ENCODE data around the gene RANBP6. TPM values are rescaled to one million over a fixed set of nuclear protein-coding genes. Genes with fewer than 3 reads are reported as not detected.
A peak's percentile ranks its signal among the peaks of the same experiment; 100 is the strongest.

RANBP6 gene
- total RNA-seq, 1 experiment from 2014 or later, result 14.1 TPM

DNA sequence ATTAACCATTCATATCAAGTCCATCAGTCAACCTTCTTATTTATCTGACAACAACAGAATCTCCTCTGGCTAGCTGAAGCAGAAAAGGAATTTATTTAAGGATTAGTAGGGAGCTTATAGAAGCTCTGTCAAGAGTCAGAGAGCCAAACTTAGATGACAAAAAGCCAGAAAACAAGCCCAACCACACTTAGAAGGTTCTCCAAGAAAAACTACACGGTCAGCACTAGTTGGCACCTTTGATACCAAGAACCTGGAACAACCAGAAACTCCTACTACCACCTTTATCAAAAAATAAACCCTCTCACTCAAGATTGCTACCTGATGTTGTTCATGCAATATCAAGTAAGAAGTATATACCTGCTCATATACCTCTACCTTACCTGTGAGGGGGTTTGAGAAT, 36.9 kb downstream of the RANBP6 start:
- BruUV-seq (replicated peaks), result no TSS peak
- H3K9me2 ChIP-seq (replicated peaks; ENCODE audit: low read length), result no peaks in the 10 kb centered on the region
- no peak overlapping the region for H2AFZ ChIP-seq (ENCODE audit: low read length)
- no peaks in the 10 kb centered on the region for H3F3A ChIP-seq (ENCODE audit: low read length, unreplicated experiment)
- H3K4me1 ChIP-seq (ENCODE audit: insufficient read depth, low read length), result no peaks in the 10 kb centered on the region; the same call in 1 of the 2 replicates
- intact Hi-C loops (cut with micrococcal nuclease), result no loop called here
- no peak overlapping the region for H3K4me3 ChIP-seq (ENCODE audit: low read length)
- no peak overlapping the region for H3K9ac ChIP-seq (ENCODE audit: low read length)
- no peaks in the 10 kb centered on the region for H3K27me3 ChIP-seq (ENCODE audit: low read length)
- no peak overlapping the region for H3K27ac ChIP-seq (ENCODE audit: low read length)
- POLR2A ChIA-PET (ENCODE audit: unreplicated experiment), result no interaction called here
- H3K9me3 ChIP-seq (ENCODE audit: low read length), result no peaks in the 10 kb centered on the region
- no peaks in the 10 kb centered on the region for H3K79me2 ChIP-seq (ENCODE audit: low read length)
- CTCF ChIA-PET, result no interaction called here
- no peaks in the 10 kb centered on the region for H3K36me3 ChIP-seq (ENCODE audit: low read depth, low read length)
- DNase-seq (no peak), ATAC-seq (no peak)
- no peak overlapping the region for H3K4me2 ChIP-seq (ENCODE audit: low read length)
- TF ChIP-seq, protein P1, sequence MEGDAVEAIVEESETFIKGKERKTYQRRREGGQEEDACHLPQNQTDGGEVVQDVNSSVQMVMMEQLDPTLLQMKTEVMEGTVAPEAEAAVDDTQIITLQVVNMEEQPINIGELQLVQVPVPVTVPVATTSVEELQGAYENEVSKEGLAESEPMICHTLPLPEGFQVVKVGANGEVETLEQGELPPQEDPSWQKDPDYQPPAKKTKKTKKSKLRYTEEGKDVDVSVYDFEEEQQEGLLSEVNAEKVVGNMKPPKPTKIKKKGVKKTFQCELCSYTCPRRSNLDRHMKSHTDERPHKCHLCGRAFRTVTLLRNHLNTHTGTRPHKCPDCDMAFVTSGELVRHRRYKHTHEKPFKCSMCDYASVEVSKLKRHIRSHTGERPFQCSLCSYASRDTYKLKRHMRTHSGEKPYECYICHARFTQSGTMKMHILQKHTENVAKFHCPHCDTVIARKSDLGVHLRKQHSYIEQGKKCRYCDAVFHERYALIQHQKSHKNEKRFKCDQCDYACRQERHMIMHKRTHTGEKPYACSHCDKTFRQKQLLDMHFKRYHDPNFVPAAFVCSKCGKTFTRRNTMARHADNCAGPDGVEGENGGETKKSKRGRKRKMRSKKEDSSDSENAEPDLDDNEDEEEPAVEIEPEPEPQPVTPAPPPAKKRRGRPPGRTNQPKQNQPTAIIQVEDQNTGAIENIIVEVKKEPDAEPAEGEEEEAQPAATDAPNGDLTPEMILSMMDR (conservative IDR thresholded peaks at IDR 0.05; ENCODE audit: low read depth, low read length), result no peak
- no peak for TF ChIP-seq EZH2 (IDR thresholded peaks at IDR 0.05; ENCODE audit: low read length, unreplicated experiment)
- TF ChIP-seq EZH2phosphoT487 (IDR thresholded peaks at IDR 0.05; ENCODE audit: borderline replicate concordance, low read length), result no peak
- no peaks in the 10 kb centered on the region for H4K20me1 ChIP-seq (ENCODE audit: low read length)

DNA sequence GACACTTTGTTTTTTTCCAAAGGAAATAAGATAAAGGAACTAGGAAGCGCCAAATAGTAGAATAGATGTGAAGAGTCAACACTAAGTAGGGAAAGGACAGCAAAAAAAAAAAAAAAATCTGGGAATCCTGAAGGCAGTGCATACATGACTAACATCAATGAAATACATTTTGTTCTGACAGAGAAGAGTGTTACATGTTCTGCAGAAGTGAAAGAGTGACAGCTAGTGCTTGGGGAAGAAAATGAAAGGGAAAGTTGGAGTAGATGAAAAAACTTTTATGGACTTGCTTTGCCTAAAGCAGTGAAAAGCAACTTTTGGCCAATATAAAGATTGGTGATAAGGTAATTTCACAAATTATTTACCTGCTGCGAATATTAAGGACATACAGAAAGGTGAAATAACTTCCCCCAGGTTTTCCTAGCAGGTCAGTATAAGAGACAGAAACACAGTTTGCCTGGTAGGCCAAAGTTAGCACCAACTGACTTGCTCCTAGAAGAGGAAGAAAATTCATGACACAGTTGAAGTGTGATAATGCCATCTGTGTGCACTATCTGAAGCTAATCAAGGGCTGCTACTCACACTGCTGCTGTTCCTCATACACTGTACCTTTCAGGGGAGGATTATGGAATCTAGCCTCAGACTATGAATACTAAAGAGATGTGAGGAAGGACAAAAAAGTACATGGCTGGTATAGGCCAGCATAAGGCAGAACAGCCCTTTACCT, 38.6 kb downstream of the RANBP6 start:
- TF ChIP-seq, protein P1 (conservative IDR thresholded peaks at IDR 0.05; ENCODE audit: low read depth, low read length), result no peak
- TF ChIP-seq EZH2phosphoT487 (IDR thresholded peaks at IDR 0.05; ENCODE audit: borderline replicate concordance, low read length) (no peak), EZH2 (IDR thresholded peaks at IDR 0.05; ENCODE audit: low read length, unreplicated experiment) (no peak)
- ChIA-PET CTCF (no interaction called here), POLR2A (ENCODE audit: unreplicated experiment) (no interaction called here)
- no TSS peak for BruUV-seq (replicated peaks)
- Histone ChIP-seq H3K9ac (ENCODE audit: low read length) (no peak overlapping the region), H3K4me1 (ENCODE audit: insufficient read depth, low read length) (peaks cover 3% of the 10 kb centered on the region), H3K4me2 (ENCODE audit: low read length) (no peak overlapping the region), H3K9me3 (ENCODE audit: low read length) (no peaks in the 10 kb centered on the region), H2AFZ (ENCODE audit: low read length) (no peak overlapping the region), H3K27ac (ENCODE audit: low read length) (no peak overlapping the region), H3F3A (ENCODE audit: low read length, unreplicated experiment) (no peaks in the 10 kb centered on the region), H3K79me2 (ENCODE audit: low read length) (no peaks in the 10 kb centered on the region), H3K36me3 (ENCODE audit: low read depth, low read length) (no peaks in the 10 kb centered on the region), H3K9me2 (replicated peaks; ENCODE audit: low read length) (no peaks in the 10 kb centered on the region), H3K27me3 (ENCODE audit: low read length) (no peaks in the 10 kb centered on the region), H3K4me3 (ENCODE audit: low read length) (no peak overlapping the region), H4K20me1 (ENCODE audit: low read length) (no peaks in the 10 kb centered on the region)
- ATAC-seq (peak; percentile 35; the same call in 1 of the 2 replicates), DNase-seq (no peak)
- intact Hi-C loops (cut with micrococcal nuclease), result loop anchor here (2.0 kb wide), 1 partner anchor 90 kb away; no protein-coding TSS in a partner anchor

DNA sequence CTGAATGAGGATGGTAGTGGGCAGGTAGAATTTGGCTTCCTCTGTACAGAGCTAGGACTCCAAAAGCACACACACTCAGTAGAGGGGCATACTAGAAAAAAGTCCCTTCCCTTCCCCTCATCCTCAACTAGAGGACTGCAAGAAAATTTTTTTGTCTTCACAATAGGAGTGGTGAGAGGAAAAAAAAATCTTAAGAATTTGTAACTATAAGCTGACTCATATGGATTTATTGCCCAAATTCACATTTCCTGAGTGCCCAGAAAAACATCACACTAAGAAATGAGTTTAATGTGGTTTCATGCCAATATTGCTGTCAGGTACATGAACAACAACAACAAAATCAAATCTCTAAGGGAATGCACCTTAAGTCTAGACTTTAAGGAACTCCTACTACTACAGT, 43.7 kb downstream of the RANBP6 start:
- Histone ChIP-seq H4K20me1 (ENCODE audit: low read length) (no peaks in the 10 kb centered on the region), H3K4me3 (ENCODE audit: low read length) (no peak overlapping the region), H3F3A (ENCODE audit: low read length, unreplicated experiment) (no peaks in the 10 kb centered on the region), H3K36me3 (ENCODE audit: low read depth, low read length) (no peaks in the 10 kb centered on the region; the same call in 1 of the 2 replicates), H3K79me2 (ENCODE audit: low read length) (no peaks in the 10 kb centered on the region), H3K4me2 (ENCODE audit: low read length) (0 out of 2 replicates have a peak overlapping the region, but pooled peaks have one; percentile 32), H3K27ac (ENCODE audit: low read length) (no peak overlapping the region), H2AFZ (ENCODE audit: low read length) (no peak overlapping the region), H3K9me2 (replicated peaks; ENCODE audit: low read length) (no peaks in the 10 kb centered on the region), H3K9me3 (ENCODE audit: low read length) (no peaks in the 10 kb centered on the region), H3K4me1 (ENCODE audit: insufficient read depth, low read length) (peaks cover 6% of the 10 kb centered on the region), H3K9ac (ENCODE audit: low read length) (no peak overlapping the region), H3K27me3 (ENCODE audit: low read length) (no peaks in the 10 kb centered on the region)
- ATAC-seq (peak; percentile 65), DNase-seq (peak; percentile 35)
- POLR2A ChIA-PET (ENCODE audit: unreplicated experiment), result no interaction called here
- BruUV-seq (replicated peaks), result no TSS peak
- TF ChIP-seq EZH2phosphoT487 (IDR thresholded peaks at IDR 0.05; ENCODE audit: borderline replicate concordance, low read length) (no peak), EZH2 (IDR thresholded peaks at IDR 0.05; ENCODE audit: low read length, unreplicated experiment) (no peak)
- TF ChIP-seq, protein P1 (conservative IDR thresholded peaks at IDR 0.05; ENCODE audit: low read depth, low read length), result no peak
- CTCF ChIA-PET, result no interaction called here
- intact Hi-C loops (cut with micrococcal nuclease), result no loop called here

All from PC-3 (cell line).